Fibroblast of skin of abdomen (primary cell): ENCODE results near the gene ERBB4.
"Not testable (repeated sequence)": the region's sequence is repeated elsewhere in the genome, so short reads cannot be mapped to it uniquely, and the experiment has no call there.

ENCODE experiments used
- DNase-seq: peaks from one replicate; pipeline ENCODE4 v3.0.0-alpha.2; 2013

Gene ERBB4

GRCh38 chr2:212133337-212133736 is 405.3 kb downstream of the ERBB4 start:
- DNase-seq = no peak

- DNase-seq = no peak
Observed at GRCh38 chr2:212124598-212124997, 414.0 kb downstream of the ERBB4 start.

GRCh38 chr2:212119591-212119990 is 419.0 kb downstream of the ERBB4 start:
- DNase-seq = no peak

GRCh38 chr2:212117926-212118325 is 420.7 kb downstream of the ERBB4 start:
- no peak for DNase-seq

- no peak for DNase-seq
Observed at GRCh38 chr2:212114489-212114888, 424.1 kb downstream of the ERBB4 start.

GRCh38 chr2:212112401-212112800 is 426.2 kb downstream of the ERBB4 start:
- no peak for DNase-seq

- DNase-seq = no peak
Observed at GRCh38 chr2:212109792-212110680, 428.6 kb downstream of the ERBB4 start.

GRCh38 chr2:212109217-212109616 is 429.4 kb downstream of the ERBB4 start:
- DNase-seq = no peak

- DNase-seq = no peak
Observed at GRCh38 chr2:212107989-212108388, 430.6 kb downstream of the ERBB4 start.

- DNase-seq = no peak
Observed at GRCh38 chr2:212107014-212107413, 431.6 kb downstream of the ERBB4 start.

- DNase-seq = not testable (repeated sequence)
Observed at GRCh38 chr2:212106536-212106935, 432.1 kb downstream of the ERBB4 start.

- no peak for DNase-seq
Observed at GRCh38 chr2:212099658-212100057, 438.9 kb downstream of the ERBB4 start.

GRCh38 chr2:212098966-212099365 is 439.6 kb downstream of the ERBB4 start:
- DNase-seq = no peak

GRCh38 chr2:212097001-212097400 is 441.6 kb downstream of the ERBB4 start:
- no peak for DNase-seq

- no peak for DNase-seq
Observed at GRCh38 chr2:212089873-212090272, 448.7 kb downstream of the ERBB4 start.

GRCh38 chr2:212088353-212088752 is 450.2 kb downstream of the ERBB4 start:
- no peak for DNase-seq

- DNase-seq = no peak
Observed at GRCh38 chr2:212083492-212083891, 455.1 kb downstream of the ERBB4 start.

- no peak for DNase-seq
Observed at GRCh38 chr2:212078103-212078502, 460.5 kb downstream of the ERBB4 start.

- no peak for DNase-seq
Observed at GRCh38 chr2:212076456-212076855, 462.1 kb downstream of the ERBB4 start.

GRCh38 chr2:212073360-212073759 is 465.2 kb downstream of the ERBB4 start:
- DNase-seq = no peak

GRCh38 chr2:212066546-212066945 is 472.1 kb downstream of the ERBB4 start:
- no peak for DNase-seq

GRCh38 chr2:212064318-212064717 is 474.3 kb downstream of the ERBB4 start:
- DNase-seq = no peak

GRCh38 chr2:212052412-212053159 is 486.0 kb downstream of the ERBB4 start:
- peak; percentile 42 for DNase-seq

- no peak for DNase-seq
Observed at GRCh38 chr2:212050871-212051270, 487.7 kb downstream of the ERBB4 start.
